ENCODE data around the gene ZNF581. TPM values are rescaled to one million over a fixed set of nuclear protein-coding genes. Genes with fewer than 3 reads are reported as not detected.

ZNF581 gene
- total RNA-seq, 1 experiment from 2014 or later: 39.0 TPM

- no peak overlapping the region for H3K4me3 ChIP-seq (ENCODE audit: low read depth in 2 of 2, low read length in 2 of 2)
- no peak overlapping the region for H3K27ac ChIP-seq (ENCODE audit: low read length)
- DNase-seq (ENCODE audit: low read depth, low spot score) (no peak), ATAC-seq (no peak)
- H3K9me3 ChIP-seq (ENCODE audit: control insufficient read depth, insufficient read depth, low read depth, low read length): no peaks in the 10 kb centered on the region
- peaks cover 29% of the 10 kb centered on the region for H3K36me3 ChIP-seq (ENCODE audit: control insufficient read depth, insufficient read depth, low read length)
- peaks cover 40% of the 10 kb centered on the region for H3K4me1 ChIP-seq (ENCODE audit: control insufficient read depth, insufficient read depth, low read length)
- TF ChIP-seq TCF7L2 (IDR thresholded peaks at IDR 0.05; ENCODE audit: low read depth, low read length): no peak
- no peak for TF ChIP-seq CTCF (IDR thresholded peaks at IDR 0.05)
- TF ChIP-seq POLR2AphosphoS5 (IDR thresholded peaks at IDR 0.05; ENCODE audit: low read depth, low read length): no peak
- no peak for TF ChIP-seq REST (IDR thresholded peaks at IDR 0.05; ENCODE audit: insufficient read depth in 1 of 2, low read depth in 2 of 2, low read length in 1 of 2)
- no peak for TF ChIP-seq SIN3A (IDR thresholded peaks at IDR 0.05; ENCODE audit: borderline replicate concordance, insufficient read depth, low read depth, low read length)
- BruUV-seq (replicated peaks): no TSS peak
- CTCF ChIA-PET: no interaction called here
- intact Hi-C loops (cut with micrococcal nuclease; ENCODE audit: unreplicated experiment): no loop called here
- in situ Hi-C loops (cut with HindIII; ENCODE audit: low pct_unique_long_range_greater_than_20kb, low sequenced_read_pairs): no loop called here
- POLR2A ChIA-PET: no interaction called here
- no peaks in the 10 kb centered on the region for H3K27me3 ChIP-seq (ENCODE audit: control insufficient read depth, insufficient read depth, low read length)
These were observed 36.2 kb downstream of the ZNF581 start for GRCh38 chr19:55679343-55680257.

DNA sequence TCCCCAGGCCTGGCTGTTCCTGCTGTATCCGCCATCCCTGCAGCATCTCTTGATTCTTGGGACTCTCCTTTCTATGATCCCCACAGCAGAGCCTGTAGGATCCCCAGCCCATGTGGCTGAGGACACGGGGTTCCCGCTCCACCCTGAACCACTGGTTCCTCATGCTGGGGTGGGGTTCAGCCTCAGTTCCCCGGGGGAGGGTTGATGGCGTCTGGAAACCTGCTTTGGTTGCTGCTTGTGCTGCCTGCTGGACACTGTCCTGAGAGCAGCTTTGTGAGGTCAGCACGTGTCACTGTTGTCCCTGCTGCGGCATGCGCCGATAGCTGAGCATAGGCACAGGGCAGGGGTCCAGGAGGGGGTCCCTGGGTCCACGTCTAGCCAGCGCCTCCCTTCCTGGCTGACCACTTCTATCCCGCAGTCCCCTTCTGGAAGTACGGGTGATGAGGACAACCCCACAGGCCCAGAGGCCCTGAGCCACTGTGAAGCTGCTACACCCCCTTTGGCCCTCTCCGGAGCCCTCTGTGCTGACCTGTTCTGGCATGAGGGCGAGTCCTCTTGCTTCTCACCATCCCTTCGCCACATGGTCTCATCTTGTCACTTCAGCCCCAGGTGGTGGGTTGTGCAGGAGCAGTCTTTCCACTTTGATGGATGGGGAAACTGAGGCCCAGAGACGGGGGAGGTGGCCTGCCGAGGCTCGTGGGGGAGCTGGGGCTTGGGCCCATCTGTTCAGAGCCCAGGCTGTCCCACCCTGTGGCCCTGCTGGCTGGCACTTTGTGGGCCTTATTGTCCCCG lies 37.1 kb downstream of the ZNF581 start:
- no TSS peak for BruUV-seq (replicated peaks)
- Histone ChIP-seq H3K27ac (ENCODE audit: low read length) (no peak overlapping the region), H3K9me3 (ENCODE audit: control insufficient read depth, insufficient read depth, low read depth, low read length) (no peaks in the 10 kb centered on the region), H3K27me3 (ENCODE audit: control insufficient read depth, insufficient read depth, low read length) (no peaks in the 10 kb centered on the region), H3K36me3 (ENCODE audit: control insufficient read depth, insufficient read depth, low read length) (peaks cover 33% of the 10 kb centered on the region), H3K4me3 (ENCODE audit: low read depth in 2 of 2, low read length in 2 of 2) (no peak overlapping the region), H3K4me1 (ENCODE audit: control insufficient read depth, insufficient read depth, low read length) (peaks cover 40% of the 10 kb centered on the region)
- in situ Hi-C loops (cut with HindIII; ENCODE audit: low pct_unique_long_range_greater_than_20kb, low sequenced_read_pairs) (no loop called here), intact Hi-C loops (cut with micrococcal nuclease; ENCODE audit: unreplicated experiment) (no loop called here)
- DNase-seq (ENCODE audit: low read depth, low spot score) (no peak), ATAC-seq (no peak)
- CTCF ChIA-PET: interaction anchor here (0.8 to 1.0 kb wide), 2 partner anchors 26 to 47 kb away, joined by 3 to 4 read pairs; no protein-coding TSS in a partner anchor
- POLR2A ChIA-PET: no interaction called here
- TF ChIP-seq REST (IDR thresholded peaks at IDR 0.05; ENCODE audit: insufficient read depth in 1 of 2, low read depth in 2 of 2, low read length in 1 of 2): no peak
- TF ChIP-seq POLR2AphosphoS5 (IDR thresholded peaks at IDR 0.05; ENCODE audit: low read depth, low read length): no peak
- no peak for TF ChIP-seq SIN3A (IDR thresholded peaks at IDR 0.05; ENCODE audit: borderline replicate concordance, insufficient read depth, low read depth, low read length)
- TF ChIP-seq TCF7L2 (IDR thresholded peaks at IDR 0.05; ENCODE audit: low read depth, low read length): no peak
- no peak for TF ChIP-seq CTCF (IDR thresholded peaks at IDR 0.05)
